WTC11 (cell line): Measurements from ENCODE around the gene PTPRN2. TPM values are rescaled to one million over a fixed set of nuclear protein-coding genes. Genes with fewer than 3 reads are reported as not detected.

Experiments
- CBFB ChIP-seq: sonication (generic); formaldehyde crosslinking; IDR thresholded peaks from 2 replicates; pipeline ENCODE4 v1.8.1; 2022; ENCODE audit warnings: mild to moderate bottlenecking, low read depth, missing genetic modification reagents
- CREB1 ChIP-seq: sonication (generic); formaldehyde crosslinking; IDR thresholded peaks from 2 replicates; pipeline ENCODE4 v1.8.0; 2023; ENCODE audit warnings: mild to moderate bottlenecking, missing genetic modification reagents
- ESRRA ChIP-seq: sonication (generic); formaldehyde crosslinking; IDR thresholded peaks from 2 replicates; pipeline ENCODE4 v1.8.1; 2022; ENCODE audit warnings: mild to moderate bottlenecking, missing genetic modification reagents, borderline replicate concordance
- ETV6 ChIP-seq: sonication (generic); formaldehyde crosslinking; IDR thresholded peaks from 2 replicates; pipeline ENCODE4 v1.8.1; 2022; ENCODE audit warnings: mild to moderate bottlenecking, missing genetic modification reagents
- FOXP1 ChIP-seq: sonication (generic); formaldehyde crosslinking; IDR thresholded peaks from 2 replicates; pipeline ENCODE4 v1.8.0; 2022; ENCODE audit warnings: missing genetic modification reagents, mild to moderate bottlenecking, moderate library complexity, borderline replicate concordance
- GABPB1 ChIP-seq: sonication (generic); formaldehyde crosslinking; IDR thresholded peaks from 2 replicates; pipeline ENCODE4 v1.8.1; 2023; ENCODE audit warnings: mild to moderate bottlenecking, missing genetic modification reagents
- JUN ChIP-seq: sonication (generic); formaldehyde crosslinking; IDR thresholded peaks from 2 replicates; pipeline ENCODE4 v1.8.0; 2023; ENCODE audit warnings: mild to moderate bottlenecking, missing genetic modification reagents
- NFATC4 ChIP-seq: fragments of 250-450 bp; sonication (Bioruptor Pico); IDR thresholded peaks from 2 replicates; pipeline ENCODE4 v1.9.0; 2021; ENCODE audit warnings: mild to moderate bottlenecking
- RORB ChIP-seq: fragments of 250-450 bp; sonication (Bioruptor Pico); IDR thresholded peaks from 2 replicates; pipeline ENCODE4 v1.9.0; 2021; ENCODE audit warnings: mild to moderate bottlenecking
- SOX15 ChIP-seq: fragments of 250-450 bp; sonication (Bioruptor Pico); IDR thresholded peaks from 2 replicates; pipeline ENCODE4 v1.9.0; 2021; ENCODE audit warnings: mild to moderate bottlenecking
- TCF7 ChIP-seq: sonication (generic); formaldehyde crosslinking; IDR thresholded peaks from 2 replicates; pipeline ENCODE4 v1.8.0; 2022; ENCODE audit warnings: mild to moderate bottlenecking, low read depth, missing genetic modification reagents, moderate library complexity
- TEAD1 ChIP-seq: sonication (generic); formaldehyde crosslinking; IDR thresholded peaks from 2 replicates; pipeline ENCODE4 v1.8.0; 2022; ENCODE audit warnings: mild to moderate bottlenecking, missing genetic modification reagents
- TEAD4 ChIP-seq: sonication (generic); formaldehyde crosslinking; IDR thresholded peaks from 2 replicates; pipeline ENCODE4 v1.8.0; 2022; ENCODE audit warnings: mild to moderate bottlenecking, missing genetic modification reagents
- ZBTB21 ChIP-seq: sonication (generic); formaldehyde crosslinking; IDR thresholded peaks from 2 replicates; pipeline ENCODE4 v1.8.1; 2023; ENCODE audit warnings: mild to moderate bottlenecking, missing genetic modification reagents, borderline replicate concordance
- ZNF232 ChIP-seq: sonication (generic); formaldehyde crosslinking; IDR thresholded peaks from 2 replicates; pipeline ENCODE4 v1.8.0; 2022; ENCODE audit warnings: mild to moderate bottlenecking, missing genetic modification reagents
- ZNF263 ChIP-seq: sonication (generic); formaldehyde crosslinking; IDR thresholded peaks from 2 replicates; pipeline ENCODE4 v1.8.1; 2022; ENCODE audit warnings: low read depth, mild to moderate bottlenecking, moderate library complexity, missing genetic modification reagents
- total RNA-seq: library from RNA; stranded (reverse); gene quantifications from 3 replicates; pipeline ENCODE4 v1.2.3, GENCODE V29; 2021
- TF ChIP-seq, protein P1 (sequence below): fragments of 250-450 bp; sonication (Bioruptor Pico); IDR thresholded peaks from 2 replicates; pipeline ENCODE4 v2.1.2; 2022; ENCODE audit warnings: mild to moderate bottlenecking, moderate library complexity
- TF ChIP-seq, protein P2 (sequence below): sonication (generic); formaldehyde crosslinking; IDR thresholded peaks from 2 replicates; pipeline ENCODE4 v1.8.1; 2022; ENCODE audit warnings: mild to moderate bottlenecking, missing genetic modification reagents, moderate library complexity, borderline replicate concordance
- TF ChIP-seq, protein P3 (sequence below): sonication (generic); formaldehyde crosslinking; IDR thresholded peaks from 2 replicates; pipeline ENCODE4 v1.8.1; 2023; ENCODE audit warnings: mild to moderate bottlenecking, missing genetic modification reagents
- TF ChIP-seq, protein P4 (sequence below): sonication (generic); formaldehyde crosslinking; IDR thresholded peaks from 2 replicates; pipeline ENCODE4 v1.8.1; 2023; ENCODE audit warnings: mild to moderate bottlenecking, missing genetic modification reagents
- TF ChIP-seq, protein P5 (sequence below): fragments of 250-450 bp; sonication (Bioruptor Pico); conservative IDR thresholded peaks from 2 replicates; pipeline ENCODE4 v1.9.0; 2021; ENCODE audit warnings: mild to moderate bottlenecking
- TF ChIP-seq, protein P6 (sequence below): fragments of 250-450 bp; sonication (Bioruptor Pico); IDR thresholded peaks from 2 replicates; pipeline ENCODE4 v1.9.0; 2021; ENCODE audit warnings: moderate library complexity, mild to moderate bottlenecking, inconsistent platforms, borderline replicate concordance
- TF ChIP-seq, protein P7 (sequence below): fragments of 250-450 bp; sonication (Bioruptor Pico); IDR thresholded peaks from 2 replicates; pipeline ENCODE4 v1.8.0; 2021; ENCODE audit warnings: mild to moderate bottlenecking

Gene PTPRN2
- total RNA-seq, 1 experiment from 2014 or later = 4.7 TPM

DNA sequence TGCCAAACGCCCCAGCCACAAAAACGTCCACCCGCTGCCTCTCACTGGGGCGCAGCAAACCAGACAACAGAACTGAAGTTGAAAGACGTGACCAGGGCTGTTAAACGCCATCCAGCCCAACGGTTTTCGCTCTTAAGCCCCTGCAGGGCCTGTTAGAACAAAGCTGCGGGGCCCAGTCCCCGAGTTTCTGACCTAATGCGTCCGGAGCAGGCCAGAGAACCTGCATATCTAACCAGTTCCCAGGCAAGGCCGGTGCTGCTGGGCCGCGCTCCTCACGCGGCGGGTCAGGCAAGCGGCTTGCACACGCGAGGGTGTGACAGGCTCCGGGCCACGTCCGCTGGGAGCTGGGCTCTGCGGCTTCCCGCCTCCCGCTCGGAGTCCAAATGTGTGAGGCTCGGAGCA, 87.0 kb downstream of the PTPRN2 start (continued):
- TF ChIP-seq, protein P1, sequence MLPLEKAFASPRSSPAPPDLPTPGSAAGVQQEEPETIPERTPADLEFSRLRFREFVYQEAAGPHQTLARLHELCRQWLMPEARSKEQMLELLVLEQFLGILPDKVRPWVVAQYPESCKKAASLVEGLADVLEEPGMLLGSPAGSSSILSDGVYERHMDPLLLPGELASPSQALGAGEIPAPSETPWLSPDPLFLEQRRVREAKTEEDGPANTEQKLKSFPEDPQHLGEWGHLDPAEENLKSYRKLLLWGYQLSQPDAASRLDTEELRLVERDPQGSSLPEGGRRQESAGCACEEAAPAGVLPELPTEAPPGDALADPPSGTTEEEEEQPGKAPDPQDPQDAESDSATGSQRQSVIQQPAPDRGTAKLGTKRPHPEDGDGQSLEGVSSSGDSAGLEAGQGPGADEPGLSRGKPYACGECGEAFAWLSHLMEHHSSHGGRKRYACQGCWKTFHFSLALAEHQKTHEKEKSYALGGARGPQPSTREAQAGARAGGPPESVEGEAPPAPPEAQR (CRISPR knock-in tag) = no peak
- TF ChIP-seq TCF7 (CRISPR knock-in tag) (no peak), ZNF263 (CRISPR knock-in tag) (no peak), ESRRA (CRISPR knock-in tag) (no peak), CREB1 (CRISPR knock-in tag) (no peak), CBFB (no peak), ZNF232 (CRISPR knock-in tag) (no peak), FOXP1 (CRISPR knock-in tag) (peak; percentile 65; the same call in 1 of the 2 replicates), TEAD4 (0 out of 2 replicates have a peak, but pooled peaks have one; percentile 12), JUN (CRISPR knock-in tag) (no peak), NFATC4 (CRISPR knock-in tag) (no peak), GABPB1 (CRISPR knock-in tag) (no peak), ZBTB21 (CRISPR knock-in tag) (no peak), RORB (CRISPR knock-in tag) (no peak), ETV6 (CRISPR knock-in tag) (no peak), SOX15 (CRISPR knock-in tag) (no peak), TEAD1 (CRISPR knock-in tag) (no peak)
- TF ChIP-seq, protein P2, sequence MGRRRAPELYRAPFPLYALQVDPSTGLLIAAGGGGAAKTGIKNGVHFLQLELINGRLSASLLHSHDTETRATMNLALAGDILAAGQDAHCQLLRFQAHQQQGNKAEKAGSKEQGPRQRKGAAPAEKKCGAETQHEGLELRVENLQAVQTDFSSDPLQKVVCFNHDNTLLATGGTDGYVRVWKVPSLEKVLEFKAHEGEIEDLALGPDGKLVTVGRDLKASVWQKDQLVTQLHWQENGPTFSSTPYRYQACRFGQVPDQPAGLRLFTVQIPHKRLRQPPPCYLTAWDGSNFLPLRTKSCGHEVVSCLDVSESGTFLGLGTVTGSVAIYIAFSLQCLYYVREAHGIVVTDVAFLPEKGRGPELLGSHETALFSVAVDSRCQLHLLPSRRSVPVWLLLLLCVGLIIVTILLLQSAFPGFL = no peak
- TF ChIP-seq, protein P3, sequence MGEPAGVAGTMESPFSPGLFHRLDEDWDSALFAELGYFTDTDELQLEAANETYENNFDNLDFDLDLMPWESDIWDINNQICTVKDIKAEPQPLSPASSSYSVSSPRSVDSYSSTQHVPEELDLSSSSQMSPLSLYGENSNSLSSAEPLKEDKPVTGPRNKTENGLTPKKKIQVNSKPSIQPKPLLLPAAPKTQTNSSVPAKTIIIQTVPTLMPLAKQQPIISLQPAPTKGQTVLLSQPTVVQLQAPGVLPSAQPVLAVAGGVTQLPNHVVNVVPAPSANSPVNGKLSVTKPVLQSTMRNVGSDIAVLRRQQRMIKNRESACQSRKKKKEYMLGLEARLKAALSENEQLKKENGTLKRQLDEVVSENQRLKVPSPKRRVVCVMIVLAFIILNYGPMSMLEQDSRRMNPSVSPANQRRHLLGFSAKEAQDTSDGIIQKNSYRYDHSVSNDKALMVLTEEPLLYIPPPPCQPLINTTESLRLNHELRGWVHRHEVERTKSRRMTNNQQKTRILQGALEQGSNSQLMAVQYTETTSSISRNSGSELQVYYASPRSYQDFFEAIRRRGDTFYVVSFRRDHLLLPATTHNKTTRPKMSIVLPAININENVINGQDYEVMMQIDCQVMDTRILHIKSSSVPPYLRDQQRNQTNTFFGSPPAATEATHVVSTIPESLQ (CRISPR knock-in tag) = no peak
- TF ChIP-seq, protein P4, sequence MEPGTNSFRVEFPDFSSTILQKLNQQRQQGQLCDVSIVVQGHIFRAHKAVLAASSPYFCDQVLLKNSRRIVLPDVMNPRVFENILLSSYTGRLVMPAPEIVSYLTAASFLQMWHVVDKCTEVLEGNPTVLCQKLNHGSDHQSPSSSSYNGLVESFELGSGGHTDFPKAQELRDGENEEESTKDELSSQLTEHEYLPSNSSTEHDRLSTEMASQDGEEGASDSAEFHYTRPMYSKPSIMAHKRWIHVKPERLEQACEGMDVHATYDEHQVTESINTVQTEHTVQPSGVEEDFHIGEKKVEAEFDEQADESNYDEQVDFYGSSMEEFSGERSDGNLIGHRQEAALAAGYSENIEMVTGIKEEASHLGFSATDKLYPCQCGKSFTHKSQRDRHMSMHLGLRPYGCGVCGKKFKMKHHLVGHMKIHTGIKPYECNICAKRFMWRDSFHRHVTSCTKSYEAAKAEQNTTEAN (CRISPR knock-in tag) = peak; percentile 79; the same call in 1 of the 2 replicates
- TF ChIP-seq, protein P5, sequence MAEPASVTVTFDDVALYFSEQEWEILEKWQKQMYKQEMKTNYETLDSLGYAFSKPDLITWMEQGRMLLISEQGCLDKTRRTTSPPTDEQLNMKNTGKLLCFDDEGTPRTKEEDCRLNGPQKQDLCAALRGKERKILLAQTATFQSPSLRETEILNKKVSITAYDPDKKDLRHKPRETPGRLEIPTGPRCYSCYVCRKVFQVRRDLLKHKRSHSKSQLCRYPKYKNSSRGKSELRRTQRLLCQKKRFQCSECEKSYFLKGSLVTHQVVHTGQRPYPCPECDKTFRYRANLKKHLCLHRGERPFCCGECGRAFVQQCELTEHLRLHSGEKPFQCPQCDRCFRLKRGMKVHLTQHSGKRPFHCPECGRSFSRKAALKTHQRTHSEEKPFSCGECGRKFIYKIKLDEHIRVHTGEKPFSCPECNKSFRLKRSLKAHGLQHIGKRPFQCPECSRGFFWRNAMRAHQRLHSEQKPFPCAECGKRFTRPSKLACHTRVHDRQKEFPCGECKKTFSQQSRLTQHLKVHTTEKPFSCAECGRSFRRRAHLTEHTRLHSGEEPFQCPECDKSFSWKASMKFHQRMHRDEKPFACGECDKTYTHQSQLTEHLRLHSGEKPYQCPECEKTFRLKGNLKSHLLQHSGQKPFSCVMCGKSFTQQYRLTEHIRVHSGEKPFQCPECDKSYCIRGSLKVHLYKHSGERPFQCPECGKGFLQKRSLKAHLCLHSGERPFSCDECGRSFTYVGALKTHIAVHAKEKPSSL (CRISPR knock-in tag) = no peak
- TF ChIP-seq, protein P6, sequence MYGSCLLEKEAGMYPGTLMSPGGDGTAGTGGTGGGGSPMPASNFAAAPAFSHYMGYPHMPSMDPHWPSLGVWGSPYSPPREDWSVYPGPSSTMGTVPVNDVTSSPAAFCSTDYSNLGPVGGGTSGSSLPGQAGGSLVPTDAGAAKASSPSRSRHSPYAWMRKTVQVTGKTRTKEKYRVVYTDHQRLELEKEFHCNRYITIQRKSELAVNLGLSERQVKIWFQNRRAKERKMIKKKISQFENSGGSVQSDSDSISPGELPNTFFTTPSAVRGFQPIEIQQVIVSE (CRISPR knock-in tag) = no peak
- TF ChIP-seq, protein P7, sequence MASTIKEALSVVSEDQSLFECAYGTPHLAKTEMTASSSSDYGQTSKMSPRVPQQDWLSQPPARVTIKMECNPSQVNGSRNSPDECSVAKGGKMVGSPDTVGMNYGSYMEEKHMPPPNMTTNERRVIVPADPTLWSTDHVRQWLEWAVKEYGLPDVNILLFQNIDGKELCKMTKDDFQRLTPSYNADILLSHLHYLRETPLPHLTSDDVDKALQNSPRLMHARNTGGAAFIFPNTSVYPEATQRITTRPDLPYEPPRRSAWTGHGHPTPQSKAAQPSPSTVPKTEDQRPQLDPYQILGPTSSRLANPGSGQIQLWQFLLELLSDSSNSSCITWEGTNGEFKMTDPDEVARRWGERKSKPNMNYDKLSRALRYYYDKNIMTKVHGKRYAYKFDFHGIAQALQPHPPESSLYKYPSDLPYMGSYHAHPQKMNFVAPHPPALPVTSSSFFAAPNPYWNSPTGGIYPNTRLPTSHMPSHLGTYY (CRISPR knock-in tag) = no peak
